ACC112 (cell line): ENCODE data around the gene GJB5.

Experiments used
- H2AFZ ChIP-seq: fragments of 200-600 bp; sonication (generic); one replicate; pipeline ENCODE4 v1.6.0; 2017; ENCODE audit warnings: antibody characterized with exemption, low read length; ENCODE audit not compliant: unreplicated experiment
- H3K27ac ChIP-seq: fragments of 200-600 bp; sonication (generic); 2 replicates; pipeline ENCODE4 v1.5.1; 2014; ENCODE audit warnings: low read depth, mild to moderate bottlenecking, antibody characterized with exemption, low read length, moderate library complexity
- H3K27me3 ChIP-seq: fragments of 200-600 bp; sonication (generic); 2 replicates; pipeline ENCODE4 v1.6.1; 2014; ENCODE audit warnings: mild to moderate bottlenecking, antibody characterized with exemption, low read length, moderate library complexity, mixed read lengths; ENCODE audit not compliant: insufficient read depth
- H3K36me3 ChIP-seq: fragments of 200-600 bp; sonication (generic); 2 replicates; pipeline ENCODE4 v1.6.1; 2016; ENCODE audit warnings: mild to moderate bottlenecking, antibody characterized with exemption, low read length, moderate library complexity, mixed read lengths; ENCODE audit not compliant: insufficient read depth
- H3K4me1 ChIP-seq: fragments of 200-600 bp; sonication (generic); one replicate; pipeline ENCODE4 v1.6.1; 2016; ENCODE audit warnings: low read length, mixed read lengths; ENCODE audit not compliant: insufficient read depth, unreplicated experiment, control insufficient read depth
- H3K4me3 ChIP-seq: fragments of 200-600 bp; sonication (generic); 2 replicates; pipeline ENCODE4 v1.5.1; 2014; ENCODE audit warnings: mild to moderate bottlenecking, low read depth, low read length
- H3K79me2 ChIP-seq: fragments of 200-600 bp; sonication (generic); one replicate; pipeline ENCODE4 v1.6.0; 2016; ENCODE audit warnings: low read length; ENCODE audit not compliant: control insufficient read depth, unreplicated experiment, insufficient read depth

The GJB5 gene

GRCh38 chr1:34785875-34786470 lies 31.1 kb downstream of the GJB5 start:
- Histone ChIP-seq H3K4me3 (no peak overlapping the region), H3K4me1 (peaks cover 13% of the 10 kb centered on the region), H3K27me3 (peaks cover 13% of the 10 kb centered on the region; the same call in 1 of the 2 replicates), H3K79me2 (no peaks in the 10 kb centered on the region), H3K36me3 (no peaks in the 10 kb centered on the region), H2AFZ (no peak overlapping the region), H3K27ac (no peak overlapping the region)

- no peak overlapping the region for H2AFZ ChIP-seq
- H3K4me1 ChIP-seq: peaks cover 13% of the 10 kb centered on the region
- no peak overlapping the region for H3K4me3 ChIP-seq
- H3K27me3 ChIP-seq: peaks cover 9% of the 10 kb centered on the region; the same call in 1 of the 2 replicates
- no peak overlapping the region for H3K27ac ChIP-seq
- H3K36me3 ChIP-seq: no peaks in the 10 kb centered on the region
- H3K79me2 ChIP-seq: no peaks in the 10 kb centered on the region
Measured at GRCh38 chr1:34786521-34787325, 31.9 kb downstream of the GJB5 start.

GRCh38 chr1:34787461-34788420 lies 32.9 kb downstream of the GJB5 start:
- no peak overlapping the region for H3K27ac ChIP-seq
- peaks cover 13% of the 10 kb centered on the region for H3K4me1 ChIP-seq
- peaks cover 11% of the 10 kb centered on the region; the same call in 1 of the 2 replicates for H3K27me3 ChIP-seq
- H2AFZ ChIP-seq: no peak overlapping the region
- no peak overlapping the region for H3K4me3 ChIP-seq
- H3K36me3 ChIP-seq: no peaks in the 10 kb centered on the region
- H3K79me2 ChIP-seq: no peaks in the 10 kb centered on the region

GRCh38 chr1:34790985-34791384 lies 36.1 kb downstream of the GJB5 start:
- Histone ChIP-seq H3K36me3 (no peaks in the 10 kb centered on the region), H3K27me3 (peaks cover 23% of the 10 kb centered on the region), H3K4me1 (peaks cover 2% of the 10 kb centered on the region), H3K4me3 (no peak overlapping the region), H2AFZ (no peak overlapping the region), H3K79me2 (no peaks in the 10 kb centered on the region), H3K27ac (no peak overlapping the region)

GRCh38 chr1:34792424-34792823 lies 37.6 kb downstream of the GJB5 start:
- Histone ChIP-seq H3K4me1 (peaks cover 2% of the 10 kb centered on the region), H3K27me3 (peaks cover 23% of the 10 kb centered on the region), H3K4me3 (no peak overlapping the region), H3K27ac (no peak overlapping the region), H2AFZ (no peak overlapping the region), H3K79me2 (no peaks in the 10 kb centered on the region), H3K36me3 (no peaks in the 10 kb centered on the region)

- Histone ChIP-seq H3K27me3 (peaks cover 23% of the 10 kb centered on the region), H3K4me1 (peaks cover 2% of the 10 kb centered on the region), H3K4me3 (no peak within 1 kb of the TSS), H2AFZ (no peak within 1 kb of the TSS), H3K36me3 (no peaks in the 10 kb centered on the region), H3K27ac (no peak within 1 kb of the TSS), H3K79me2 (no peaks in the 10 kb centered on the region)
Measured at GRCh38 chr1:34792868-34793727, 38.3 kb downstream of the GJB5 start, which contains the start of gene GJA4. Gene GJA4 (plus strand): TSS chr1:34792999. CDS start chr1:34794214, 1,215 bp downstream.

- Histone ChIP-seq H3K4me3 (no peak overlapping the region), H3K27me3 (peaks cover 23% of the 10 kb centered on the region)
Measured at GRCh38 chr1:34794001-34794789, 39.3 kb downstream of the GJB5 start.

GRCh38 chr1:34794790-34795180 lies 39.9 kb downstream of the GJB5 start:
- H3K79me2 ChIP-seq: no peaks in the 10 kb centered on the region

More at GRCh38 chr1:34794001-34794789, 39.3 kb downstream of the GJB5 start:
- Histone ChIP-seq H3K79me2 (no peaks in the 10 kb centered on the region), H3K36me3 (no peaks in the 10 kb centered on the region), H3K27ac (no peak overlapping the region), H2AFZ (no peak overlapping the region), H3K4me1 (peaks cover 2% of the 10 kb centered on the region)

GRCh38 chr1:34795916-34796315 lies 41.1 kb downstream of the GJB5 start:
- H3K27me3 ChIP-seq: peaks cover 23% of the 10 kb centered on the region
- no peak overlapping the region for H3K27ac ChIP-seq
- no peaks in the 10 kb centered on the region for H3K36me3 ChIP-seq
- no peak overlapping the region for H2AFZ ChIP-seq
- no peak overlapping the region for H3K4me3 ChIP-seq
- no peaks in the 10 kb centered on the region for H3K79me2 ChIP-seq
- H3K4me1 ChIP-seq: peaks cover 11% of the 10 kb centered on the region

More at GRCh38 chr1:34794790-34795180, 39.9 kb downstream of the GJB5 start:
- Histone ChIP-seq H3K27ac (no peak overlapping the region), H3K36me3 (no peaks in the 10 kb centered on the region), H3K4me3 (no peak overlapping the region), H2AFZ (no peak overlapping the region), H3K4me1 (peaks cover 2% of the 10 kb centered on the region), H3K27me3 (peaks cover 23% of the 10 kb centered on the region)
